Neuronal stem cell (in vitro differentiated cells): ENCODE measurements around the gene SLCO2A1.

Experiments used
- DNase-seq: peaks from one replicate; pipeline ENCODE4 v3.0.0-alpha.2; 2013; ENCODE audit warnings: low spot score
- H2AFZ ChIP-seq: one replicate; pipeline ENCODE4 v1.6.1; 2013; ENCODE audit warnings: mild to moderate bottlenecking, low read length, inconsistent platforms
- H2AK5ac ChIP-seq: 2 replicates; pipeline ENCODE4 v1.6.1; 2013; ENCODE audit warnings: low read depth, mild to moderate bottlenecking, inconsistent platforms, low read length, moderate library complexity, mixed read lengths
- H2BK120ac ChIP-seq: 2 replicates; pipeline ENCODE4 v1.6.1; 2013; ENCODE audit warnings: low read depth, mild to moderate bottlenecking, inconsistent platforms, low read length, moderate library complexity, mixed read lengths
- H2BK12ac ChIP-seq: one replicate; pipeline ENCODE4 v1.6.1; 2013; ENCODE audit warnings: low read length, inconsistent platforms
- H2BK15ac ChIP-seq: 2 replicates; pipeline ENCODE4 v1.6.1; 2013; ENCODE audit warnings: mild to moderate bottlenecking, low read length, inconsistent platforms, mixed read lengths
- H2BK5ac ChIP-seq: one replicate; pipeline ENCODE4 v1.6.1; 2013; ENCODE audit warnings: inconsistent platforms, mild to moderate bottlenecking, low read length, moderate library complexity
- H3K14ac ChIP-seq: one replicate; pipeline ENCODE4 v1.6.1; 2013; ENCODE audit warnings: low read length, inconsistent platforms
- H3K18ac ChIP-seq: 2 replicates; pipeline ENCODE4 v1.6.1; 2013; ENCODE audit warnings: low read length, inconsistent platforms
- H3K23ac ChIP-seq: 2 replicates; pipeline ENCODE4 v1.6.1; 2013; ENCODE audit warnings: low read depth, mild to moderate bottlenecking, mixed read lengths, low read length, inconsistent platforms; ENCODE audit not compliant: poor library complexity
- H3K27ac ChIP-seq: replicated peaks from 3 replicates; pipeline ENCODE4 v1.5.1; 2013; ENCODE audit warnings: low read length, inconsistent platforms
- H3K27me3 ChIP-seq, 3 experiments: 2 replicates each; pipeline ENCODE4 v1.6.1; 2013; ENCODE audit warnings: low read length in 3 of 3, mild to moderate bottlenecking in 2 of 3, inconsistent platforms in 1 of 3, low read depth in 1 of 3, mixed read lengths in 1 of 3, moderate library complexity in 1 of 3; ENCODE audit not compliant: control insufficient read depth in 3 of 3, insufficient read depth in 3 of 3
- H3K36me3 ChIP-seq, 2 donors: replicated peaks in 1 of 2; 2 replicates each; pipeline ENCODE4 v1.6.1; 2013; ENCODE audit warnings: low read length in 2 of 2; ENCODE audit not compliant: control insufficient read depth in 2 of 2, insufficient read depth in 2 of 2
- H3K4ac ChIP-seq: 2 replicates; pipeline ENCODE4 v1.6.1; 2013; ENCODE audit warnings: inconsistent platforms, mild to moderate bottlenecking, low read length, moderate library complexity
- H3K4me1 ChIP-seq, 2 donors: 1 replicate in 1 of 2; 2 replicates in 1 of 2; pipeline ENCODE4 v1.6.1; 2013; ENCODE audit warnings: low read length in 2 of 2, low read depth in 1 of 2; ENCODE audit not compliant: control insufficient read depth in 2 of 2, insufficient read depth in 1 of 2
- H3K4me2 ChIP-seq: one replicate; pipeline ENCODE4 v1.6.1; 2013; ENCODE audit warnings: mild to moderate bottlenecking, low read length, inconsistent platforms; ENCODE audit not compliant: insufficient read depth, poor library complexity, severe bottlenecking
- H3K4me3 ChIP-seq, 2 donors: 2 replicates each; pipeline ENCODE4 v1.5.1; 2013; ENCODE audit warnings: low read length in 2 of 2, mild to moderate bottlenecking in 2 of 2, inconsistent platforms in 1 of 2, moderate library complexity in 1 of 2
- H3K79me1 ChIP-seq: one replicate; pipeline ENCODE4 v1.6.1; 2013; ENCODE audit warnings: low read depth, mild to moderate bottlenecking, inconsistent platforms, low read length, moderate library complexity
- H3K9ac ChIP-seq: one replicate; pipeline ENCODE4 v1.6.1; 2013; ENCODE audit warnings: mild to moderate bottlenecking, low read depth, low read length, inconsistent platforms; ENCODE audit not compliant: poor library complexity
- H3K9me3 ChIP-seq, 2 donors: replicated peaks in 1 of 2; 2 replicates each; pipeline versions ENCODE3 to v1.6.1; 2013; ENCODE audit warnings: low read length in 2 of 2, mild to moderate bottlenecking in 2 of 2, inconsistent platforms in 1 of 2, low read depth in 1 of 2, mixed read lengths in 1 of 2, moderate library complexity in 1 of 2; ENCODE audit not compliant: control insufficient read depth in 2 of 2, insufficient read depth in 1 of 2
- H4K8ac ChIP-seq: one replicate; pipeline ENCODE4 v1.6.1; 2013; ENCODE audit warnings: low read depth, mild to moderate bottlenecking, inconsistent platforms, low read length, moderate library complexity
- H4K91ac ChIP-seq: one replicate; pipeline ENCODE4 v1.6.1; 2013; ENCODE audit warnings: low read length, low read depth, mild to moderate bottlenecking, inconsistent platforms; ENCODE audit not compliant: poor library complexity
- WGBS, 2 donors: extraction: QIAGEN DNeasy Blood & Tissue Kit; methylation state at CpG; one replicate each; pipeline ENCODE4 v1.1.7; 2013; ENCODE audit warnings: missing lambda C conversion rate in 2 of 2, mixed read lengths in 1 of 2; ENCODE audit not compliant: insufficient read length in 2 of 2, insufficient replicate concordance in 1 of 2; ENCODE audit errors: extremely low coverage in 2 of 2; 5-methylcytosine and 5-hydroxymethylcytosine counted together

SLCO2A1 gene

DNA sequence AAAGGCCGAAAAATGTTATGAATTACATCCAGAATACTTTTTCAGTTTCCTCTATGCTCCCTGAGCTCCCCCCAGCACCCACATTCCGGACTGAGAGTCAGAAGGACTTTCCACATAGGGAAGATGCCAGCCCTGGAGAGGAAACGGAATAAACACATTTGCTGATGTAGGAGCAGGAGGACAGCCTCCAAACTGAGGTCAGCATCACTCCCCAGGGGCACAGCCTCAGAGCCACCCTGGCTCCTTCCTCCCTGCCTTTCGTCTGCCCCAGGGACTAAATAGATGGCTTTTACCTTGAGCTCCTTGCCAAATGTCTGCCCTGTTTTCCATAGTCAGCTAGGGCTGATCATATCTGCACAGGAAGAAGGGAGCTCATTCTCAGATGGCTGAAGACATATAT, 22.6 kb upstream of the SLCO2A1 start:
- DNase-seq: no peak
- no peaks in the 10 kb centered on the region for H3K36me3 ChIP-seq
- no peak overlapping the region for H2BK5ac ChIP-seq

DNA sequence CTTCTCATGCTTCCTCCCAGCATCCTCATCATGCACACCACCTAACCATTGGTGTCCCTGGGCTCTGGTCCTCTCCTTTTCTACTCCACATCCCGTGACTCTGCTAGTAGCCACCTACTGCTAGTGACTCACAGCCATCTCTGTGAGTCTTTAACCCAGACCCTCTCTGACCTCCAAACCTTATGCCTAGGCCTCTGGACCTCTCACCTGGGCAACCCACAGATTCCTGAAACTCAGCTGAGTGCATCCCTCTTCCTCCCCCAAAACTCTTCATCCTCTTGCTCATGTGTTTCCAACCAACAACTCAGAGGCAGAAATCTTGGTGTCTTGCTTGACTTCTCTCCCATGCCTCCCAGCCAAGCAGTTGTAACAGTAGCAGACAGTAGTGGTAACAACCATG, 20.0 kb upstream of the SLCO2A1 start:
- Histone ChIP-seq H2AFZ (no peak overlapping the region), H2BK5ac (no peak overlapping the region), H3K27me3 (no peaks in the 10 kb centered on the region), H3K4me2 (no peak overlapping the region), H2BK120ac (no peak overlapping the region), H3K4me3 (no peak overlapping the region), H2BK12ac (no peak overlapping the region), H2AK5ac (no peak overlapping the region), H3K14ac (no peak overlapping the region), H3K23ac (no peak overlapping the region), H4K8ac (no peak overlapping the region), H3K27ac (no peak overlapping the region), H3K79me1 (no peaks in the 10 kb centered on the region), H3K36me3 (no peaks in the 10 kb centered on the region), H3K4ac (no peak overlapping the region), H2BK15ac (no peak overlapping the region), H3K9me3 (peaks cover 0 to 4% of the 10 kb centered on the region in 2 donors), H4K91ac (no peak overlapping the region), H3K9ac (no peak overlapping the region), H3K4me1 (no peaks in the 10 kb centered on the region), H3K18ac (no peak overlapping the region)
- DNase-seq: no peak
- no CpG with 5 or more reads among the region's 1 CpG for WGBS, 2 donors

More for the DNA sequence above, 22.6 kb upstream of the SLCO2A1 start:
- Histone ChIP-seq H3K4me3 (no peak overlapping the region), H2BK120ac (no peak overlapping the region), H4K8ac (no peak overlapping the region), H3K79me1 (no peaks in the 10 kb centered on the region), H3K27ac (no peak overlapping the region), H3K23ac (no peak overlapping the region), H3K18ac (no peak overlapping the region), H3K27me3 (peaks cover 0 to 12% (median 0%) of the 10 kb centered on the region in 3 experiments), H3K4me1 (peaks cover 0 to 7% of the 10 kb centered on the region in 2 donors), H2AK5ac (no peak overlapping the region), H3K4ac (no peak overlapping the region), H2BK15ac (no peak overlapping the region), H3K4me2 (no peak overlapping the region), H2BK12ac (no peak overlapping the region), H3K9ac (no peak overlapping the region), H3K9me3 (no peaks in the 10 kb centered on the region), H3K14ac (no peak overlapping the region), H2AFZ (no peak overlapping the region), H4K91ac (no peak overlapping the region)
- WGBS, 2 donors: no CpG with 5 or more reads among the region's 4 CpGs

DNA sequence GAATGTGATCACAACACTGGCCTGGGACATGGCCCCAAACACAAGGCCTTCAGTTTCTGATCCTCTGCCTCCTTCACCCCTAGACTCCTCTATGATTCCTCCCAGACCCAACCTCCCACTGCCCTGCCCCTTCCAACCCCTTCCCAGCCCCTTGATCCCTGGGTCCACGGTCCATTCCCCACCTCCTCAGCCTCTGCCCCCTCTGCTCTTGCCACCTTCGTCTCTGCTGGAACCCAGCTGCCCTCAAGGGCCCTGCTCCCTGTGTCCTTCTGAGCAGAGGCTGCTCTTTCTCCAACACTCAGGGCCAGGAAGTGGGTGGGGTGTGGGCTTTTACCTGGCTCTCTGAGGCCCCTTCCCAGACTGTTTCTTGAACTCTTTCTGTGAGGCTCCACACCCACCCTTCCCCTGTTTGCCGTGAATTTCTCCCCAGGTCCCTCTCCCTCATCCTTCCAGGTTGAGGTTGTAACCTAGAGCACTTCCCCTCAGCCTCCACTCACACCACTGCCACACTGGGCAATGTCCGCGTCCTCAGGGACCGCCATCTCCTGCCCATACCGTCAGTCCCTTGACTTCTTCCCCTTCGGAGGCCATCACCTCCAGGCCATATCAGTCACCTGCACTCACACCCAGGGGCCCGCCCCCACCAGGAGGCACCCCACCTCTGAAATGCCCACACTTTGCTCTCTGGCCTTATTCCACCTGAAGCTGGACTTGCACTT, 18.7 kb upstream of the SLCO2A1 start:
- no peaks in the 10 kb centered on the region for H3K79me1 ChIP-seq
- H2BK15ac ChIP-seq: no peak overlapping the region
- no peak overlapping the region for H3K4me3 ChIP-seq
- H3K36me3 ChIP-seq: no peaks in the 10 kb centered on the region
- no peak overlapping the region for H3K9ac ChIP-seq
- H3K23ac ChIP-seq: no peak overlapping the region
- no peak overlapping the region for H3K27ac ChIP-seq
- H2BK12ac ChIP-seq: no peak overlapping the region
- DNase-seq: no peak
- no peak overlapping the region for H2AFZ ChIP-seq
- H3K4me1 ChIP-seq: no peaks in the 10 kb centered on the region
- H2BK5ac ChIP-seq: no peak overlapping the region
- H3K9me3 ChIP-seq: peaks cover 4 to 7% of the 10 kb centered on the region in 2 donors
- no CpG with 5 or more reads among the region's 9 CpGs for WGBS, 2 donors
- H3K27me3 ChIP-seq: no peaks in the 10 kb centered on the region
- H2AK5ac ChIP-seq: no peak overlapping the region
- H4K8ac ChIP-seq: no peak overlapping the region
- H3K14ac ChIP-seq: no peak overlapping the region
- H4K91ac ChIP-seq: no peak overlapping the region
- H3K4ac ChIP-seq: no peak overlapping the region
- H3K18ac ChIP-seq: peak overlapping the region; percentile 66
- no peak overlapping the region for H3K4me2 ChIP-seq
- H2BK120ac ChIP-seq: no peak overlapping the region

DNA sequence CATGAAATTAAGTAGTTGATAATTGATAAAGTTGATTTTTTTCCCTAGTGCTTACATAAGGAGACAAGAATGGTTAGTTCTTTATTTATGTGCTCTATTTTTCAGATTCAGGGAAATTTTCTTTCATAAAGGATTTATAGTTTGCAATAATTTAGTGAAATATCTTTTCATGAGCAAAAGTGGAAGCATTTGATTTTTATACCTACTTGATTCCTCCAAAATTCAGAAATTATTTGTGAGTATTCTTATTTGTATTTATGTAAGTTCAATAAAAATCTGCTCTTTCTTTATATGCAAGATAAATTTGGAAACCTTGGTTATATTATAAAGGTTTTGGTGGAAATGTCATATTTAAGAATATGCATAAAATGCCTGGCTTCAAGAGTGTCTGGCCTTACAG, 14.7 kb upstream of the SLCO2A1 start:
- Histone ChIP-seq H3K9me3 (peaks cover 4 to 7% of the 10 kb centered on the region in 2 donors), H3K23ac (no peak overlapping the region), H2BK15ac (no peak overlapping the region), H3K18ac (no peak overlapping the region), H3K4me2 (no peak overlapping the region), H2BK5ac (no peak overlapping the region), H3K14ac (no peak overlapping the region), H4K8ac (no peak overlapping the region), H3K79me1 (no peaks in the 10 kb centered on the region), H2BK12ac (no peak overlapping the region), H3K4me3 (no peak overlapping the region), H3K27me3 (no peaks in the 10 kb centered on the region), H3K36me3 (no peaks in the 10 kb centered on the region), H2AK5ac (no peak overlapping the region), H2BK120ac (no peak overlapping the region), H3K4ac (no peak overlapping the region), H2AFZ (no peak overlapping the region), H3K27ac (no peak overlapping the region), H4K91ac (no peak overlapping the region), H3K4me1 (no peaks in the 10 kb centered on the region), H3K9ac (no peak overlapping the region)
- DNase-seq: no peak
